Glomerular endothelial cell (primary cell): ENCODE data around the gene ATP6V1A. TPM values are rescaled to one million over a fixed set of nuclear protein-coding genes. Genes with fewer than 3 reads are reported as not detected.

ENCODE experiments used
- total RNA-seq: library from RNA; depleted of rRNA; stranded (reverse); fragments of >200 nt; gene quantifications from 2 replicates; pipeline ENCODE4 v1.2.3, GENCODE V29; 2015

The ATP6V1A gene
- total RNA-seq, 1 donor from 2014 or later: 67.3 TPM

Other genes starting within 250 kb of the ATP6V1A start
- 6.1 and 8.8 TPM in 2 replicates for gene SPICE1, start 231.9 kb upstream of the ATP6V1A start, total RNA-seq
- 0.99 TPM in 1 of 2 replicates, not detected in the other for gene SIDT1, start 214.5 kb upstream of the ATP6V1A start, total RNA-seq
- 11.6 and 13.5 TPM in 2 replicates for gene USF3, start 50.4 kb upstream of the ATP6V1A start, total RNA-seq
- gene NAA50, start 786 bp upstream of the ATP6V1A start, total RNA-seq: 121 and 122 TPM in 2 replicates
- 14.4 and 17.8 TPM in 2 replicates for gene GRAMD1C, start 91.8 kb downstream of the ATP6V1A start, total RNA-seq
- gene ZDHHC23, start 201.0 kb downstream of the ATP6V1A start, total RNA-seq: 0.48 and 0.88 TPM in 2 replicates